ENCODE results near the gene PLA2R1.

PLA2R1 gene

DNA sequence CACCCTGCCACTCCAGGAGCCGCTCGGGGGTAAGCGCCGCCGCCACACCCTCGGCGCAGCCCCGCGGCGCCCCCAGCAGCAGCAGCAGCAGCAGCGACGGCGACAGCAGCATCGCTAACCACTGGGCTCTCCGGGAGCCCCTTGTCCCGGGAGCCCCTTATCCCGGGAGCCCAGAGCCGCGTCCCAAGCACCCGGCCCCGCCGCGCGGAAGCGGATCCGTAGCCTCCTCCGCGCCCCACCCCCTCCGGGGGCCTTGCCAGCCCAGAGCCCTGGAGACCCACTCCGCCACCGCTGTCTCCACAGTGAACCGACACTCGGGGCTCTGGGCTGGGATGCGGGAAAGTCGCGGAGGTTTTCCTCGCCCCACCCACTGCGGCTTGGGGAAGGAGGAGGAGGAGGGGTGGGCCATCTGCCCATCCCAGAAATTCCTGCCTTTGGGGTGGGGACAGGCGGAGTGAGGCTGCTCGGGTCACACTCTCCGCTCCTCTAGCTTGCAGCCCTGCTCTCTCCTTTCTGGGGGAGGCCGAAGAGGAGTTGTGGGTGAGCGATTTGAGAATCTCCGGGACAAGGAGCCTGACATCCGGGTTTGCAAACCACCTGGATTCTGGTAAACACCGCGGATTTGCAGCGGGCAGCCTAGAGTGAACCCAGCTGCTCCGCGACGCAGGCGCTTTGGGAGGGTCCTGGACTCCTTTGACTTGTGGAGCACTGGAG, at the start of gene PLA2R1:
TSS of gene PLA2R1 (minus strand) at position 324 of the 714 bp plus-strand sequence. CDS start at position 112, 212 bp downstream.
- TF ChIP-seq, protein P1, sequence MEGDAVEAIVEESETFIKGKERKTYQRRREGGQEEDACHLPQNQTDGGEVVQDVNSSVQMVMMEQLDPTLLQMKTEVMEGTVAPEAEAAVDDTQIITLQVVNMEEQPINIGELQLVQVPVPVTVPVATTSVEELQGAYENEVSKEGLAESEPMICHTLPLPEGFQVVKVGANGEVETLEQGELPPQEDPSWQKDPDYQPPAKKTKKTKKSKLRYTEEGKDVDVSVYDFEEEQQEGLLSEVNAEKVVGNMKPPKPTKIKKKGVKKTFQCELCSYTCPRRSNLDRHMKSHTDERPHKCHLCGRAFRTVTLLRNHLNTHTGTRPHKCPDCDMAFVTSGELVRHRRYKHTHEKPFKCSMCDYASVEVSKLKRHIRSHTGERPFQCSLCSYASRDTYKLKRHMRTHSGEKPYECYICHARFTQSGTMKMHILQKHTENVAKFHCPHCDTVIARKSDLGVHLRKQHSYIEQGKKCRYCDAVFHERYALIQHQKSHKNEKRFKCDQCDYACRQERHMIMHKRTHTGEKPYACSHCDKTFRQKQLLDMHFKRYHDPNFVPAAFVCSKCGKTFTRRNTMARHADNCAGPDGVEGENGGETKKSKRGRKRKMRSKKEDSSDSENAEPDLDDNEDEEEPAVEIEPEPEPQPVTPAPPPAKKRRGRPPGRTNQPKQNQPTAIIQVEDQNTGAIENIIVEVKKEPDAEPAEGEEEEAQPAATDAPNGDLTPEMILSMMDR (IDR thresholded peaks at IDR 0.05; ENCODE audit: low read depth, low read length), result no peak
- peak within 1 kb of the TSS; percentile 71 to 72 for H3K4me3 ChIP-seq (replicated peaks in 1 of 2; ENCODE audit: low read depth in 2 of 2, low read length in 2 of 2)
- peak; percentile 42 to 82 for DNase-seq (ENCODE audit: low read depth in 2 of 2)

GRCh38 chr2:160110674-160111239, 48.3 kb upstream of the PLA2R1 start:
- no peak overlapping the region for H3K4me3 ChIP-seq (replicated peaks in 1 of 2; ENCODE audit: low read depth in 2 of 2, low read length in 2 of 2)
- TF ChIP-seq, protein P1 (IDR thresholded peaks at IDR 0.05; ENCODE audit: low read depth, low read length), result no peak
- DNase-seq (ENCODE audit: low read depth in 2 of 2), result no peak

- peak; percentile 89 to 91 for DNase-seq (ENCODE audit: low read depth in 2 of 2)
- no peak overlapping the region for H3K4me3 ChIP-seq (replicated peaks in 1 of 2; ENCODE audit: low read depth in 2 of 2, low read length in 2 of 2)
- TF ChIP-seq, protein P1 (IDR thresholded peaks at IDR 0.05; ENCODE audit: low read depth, low read length), result peak; percentile 75
Observed at GRCh38 chr2:160109939-160110673, 47.7 kb upstream of the PLA2R1 start.

GRCh38 chr2:160109243-160109642, 46.8 kb upstream of the PLA2R1 start:
- peak in 1 of 2 donors; percentile 3 for DNase-seq (ENCODE audit: low read depth in 2 of 2)
- TF ChIP-seq, protein P1 (IDR thresholded peaks at IDR 0.05; ENCODE audit: low read depth, low read length), result no peak

DNA sequence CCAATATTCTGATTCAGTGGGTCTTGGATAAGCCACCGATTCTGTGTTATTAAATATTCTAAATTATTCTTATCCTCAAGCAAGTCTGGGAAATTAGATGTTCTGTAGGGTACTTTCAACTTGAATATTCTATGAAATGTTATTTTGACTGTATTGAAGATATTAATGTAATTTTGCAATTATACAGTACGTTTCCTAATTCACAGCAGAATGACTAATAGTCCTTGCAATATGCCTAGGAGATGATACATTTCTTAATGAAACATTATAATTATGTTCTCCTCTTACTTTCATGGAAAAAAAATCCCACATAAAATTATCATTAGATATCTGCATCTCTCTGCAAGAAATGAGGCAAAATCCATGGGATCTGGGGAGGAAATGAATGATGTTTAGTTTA, 46.2 kb upstream of the PLA2R1 start:
- no peak overlapping the region for H3K4me3 ChIP-seq (replicated peaks in 1 of 2; ENCODE audit: low read depth in 2 of 2, low read length in 2 of 2)
- TF ChIP-seq, protein P1 (IDR thresholded peaks at IDR 0.05; ENCODE audit: low read depth, low read length), result no peak
- no peak for DNase-seq (ENCODE audit: low read depth in 2 of 2)

More at GRCh38 chr2:160109243-160109642, 46.8 kb upstream of the PLA2R1 start:
- no peak overlapping the region for H3K4me3 ChIP-seq (replicated peaks in 1 of 2; ENCODE audit: low read depth in 2 of 2, low read length in 2 of 2)

DNA sequence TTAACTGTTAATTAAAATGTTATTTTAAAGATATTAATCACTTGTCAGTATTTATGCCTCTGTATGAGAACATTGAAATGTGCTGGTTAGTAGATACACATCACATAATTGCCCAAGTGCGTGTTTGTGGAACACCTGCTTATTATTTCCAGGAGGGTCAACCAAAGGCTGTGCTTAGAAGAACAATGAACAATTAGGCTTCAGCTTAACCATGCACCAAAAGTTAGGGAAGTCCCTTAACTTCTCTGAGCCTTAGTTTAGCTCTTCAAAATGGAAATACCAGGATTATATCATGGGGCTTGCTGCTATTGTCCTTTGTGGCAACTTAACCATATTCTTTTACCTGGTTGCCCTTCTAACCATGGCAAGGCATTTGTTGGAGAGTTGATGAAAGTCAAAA, 43.0 kb upstream of the PLA2R1 start:
- TF ChIP-seq, protein P1 (IDR thresholded peaks at IDR 0.05; ENCODE audit: low read depth, low read length), result no peak
- DNase-seq (ENCODE audit: low read depth in 2 of 2), result no peak
- H3K4me3 ChIP-seq (replicated peaks in 1 of 2; ENCODE audit: low read depth in 2 of 2, low read length in 2 of 2), result no peak overlapping the region

Measured in cardiac fibroblast (primary cell).